ENCODE data around the gene EIF5. TPM values are rescaled to one million over a fixed set of nuclear protein-coding genes. Genes with fewer than 3 reads are reported as not detected.

The EIF5 gene
- total RNA-seq, 1 donor from 2014 or later = 133 TPM

DNA sequence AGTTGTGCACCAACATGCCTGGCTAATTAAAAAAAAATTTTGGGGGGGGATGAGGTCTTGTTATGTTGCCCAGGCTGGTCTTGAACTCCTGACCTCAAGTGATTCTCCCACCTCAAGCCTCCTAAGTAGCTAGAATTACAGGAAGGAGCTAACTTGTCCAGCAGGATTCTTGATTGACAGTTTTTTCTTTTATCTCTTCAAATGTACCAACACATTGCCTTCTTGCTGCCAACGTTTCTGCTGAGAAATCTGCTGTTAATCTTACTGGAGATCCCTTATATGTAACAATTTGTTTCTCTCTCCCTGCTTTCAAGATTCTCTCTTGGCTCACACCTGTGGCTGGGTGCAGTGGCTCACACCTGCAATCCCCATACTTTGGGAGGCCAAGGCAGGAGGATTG, 28.7 kb downstream of the EIF5 start:
- H3K4me3 ChIP-seq (ENCODE audit: low read depth, low read length) = no peak overlapping the region
- H3K27me3 ChIP-seq (ENCODE audit: control insufficient read depth, insufficient read depth, low read length) = no peaks in the 10 kb centered on the region
- TF ChIP-seq, protein P1, sequence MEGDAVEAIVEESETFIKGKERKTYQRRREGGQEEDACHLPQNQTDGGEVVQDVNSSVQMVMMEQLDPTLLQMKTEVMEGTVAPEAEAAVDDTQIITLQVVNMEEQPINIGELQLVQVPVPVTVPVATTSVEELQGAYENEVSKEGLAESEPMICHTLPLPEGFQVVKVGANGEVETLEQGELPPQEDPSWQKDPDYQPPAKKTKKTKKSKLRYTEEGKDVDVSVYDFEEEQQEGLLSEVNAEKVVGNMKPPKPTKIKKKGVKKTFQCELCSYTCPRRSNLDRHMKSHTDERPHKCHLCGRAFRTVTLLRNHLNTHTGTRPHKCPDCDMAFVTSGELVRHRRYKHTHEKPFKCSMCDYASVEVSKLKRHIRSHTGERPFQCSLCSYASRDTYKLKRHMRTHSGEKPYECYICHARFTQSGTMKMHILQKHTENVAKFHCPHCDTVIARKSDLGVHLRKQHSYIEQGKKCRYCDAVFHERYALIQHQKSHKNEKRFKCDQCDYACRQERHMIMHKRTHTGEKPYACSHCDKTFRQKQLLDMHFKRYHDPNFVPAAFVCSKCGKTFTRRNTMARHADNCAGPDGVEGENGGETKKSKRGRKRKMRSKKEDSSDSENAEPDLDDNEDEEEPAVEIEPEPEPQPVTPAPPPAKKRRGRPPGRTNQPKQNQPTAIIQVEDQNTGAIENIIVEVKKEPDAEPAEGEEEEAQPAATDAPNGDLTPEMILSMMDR (IDR thresholded peaks at IDR 0.05; ENCODE audit: insufficient read depth, low read length, severe bottlenecking) = no peak
- no peaks in the 10 kb centered on the region for H3K36me3 ChIP-seq (ENCODE audit: control insufficient read depth, insufficient read depth, low read length)
- FAIRE-seq (no peak), DNase-seq (ENCODE audit: low read depth) (peak; percentile 67)

DNA sequence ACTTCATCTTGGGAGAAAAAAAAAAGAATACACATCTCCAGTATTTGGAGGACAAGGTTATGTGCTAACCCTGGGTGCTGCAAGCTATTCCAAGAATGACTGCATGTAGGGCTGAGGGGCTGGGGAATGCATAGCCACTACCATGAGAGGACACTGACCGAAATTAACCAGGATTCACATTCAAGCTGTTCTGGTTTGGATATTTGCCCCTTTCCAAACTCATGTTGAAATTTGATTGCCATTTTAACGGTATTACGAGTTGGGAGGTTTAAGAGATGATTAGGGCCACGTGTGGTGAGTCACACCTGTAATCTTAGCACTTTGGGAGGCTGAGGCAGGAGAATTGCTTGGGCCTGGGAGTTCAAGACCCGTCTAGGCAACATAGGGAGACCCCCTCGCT, 32.7 kb downstream of the EIF5 start:
- FAIRE-seq = no peak
- TF ChIP-seq, protein P1 (IDR thresholded peaks at IDR 0.05; ENCODE audit: insufficient read depth, low read length, severe bottlenecking) = no peak
- no peaks in the 10 kb centered on the region for H3K36me3 ChIP-seq (ENCODE audit: control insufficient read depth, insufficient read depth, low read length)
- no peak overlapping the region for H3K4me3 ChIP-seq (ENCODE audit: low read depth, low read length)
- DNase-seq (ENCODE audit: low read depth) = no peak
- H3K27me3 ChIP-seq (ENCODE audit: control insufficient read depth, insufficient read depth, low read length) = no peaks in the 10 kb centered on the region

DNA sequence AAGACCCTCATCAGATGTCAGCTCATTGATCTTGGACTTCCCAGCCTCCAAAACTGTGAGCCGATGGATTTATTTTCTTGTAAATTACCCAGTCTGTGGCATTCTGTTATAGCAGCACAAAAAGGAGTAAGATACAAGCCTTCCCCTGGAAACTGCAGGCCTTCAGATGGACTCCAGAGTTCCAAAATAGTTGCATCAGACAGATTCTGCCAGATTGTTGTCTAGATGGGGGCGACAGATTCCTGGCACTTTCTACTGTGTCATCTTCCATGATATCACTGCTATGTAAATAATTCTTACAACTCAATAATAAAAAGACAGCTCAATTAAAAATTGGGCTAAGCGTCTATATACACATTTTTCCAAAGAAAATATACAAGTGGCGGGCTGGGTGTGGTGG, 34.0 kb downstream of the EIF5 start:
- DNase-seq (ENCODE audit: low read depth) = no peak
- no peaks in the 10 kb centered on the region for H3K27me3 ChIP-seq (ENCODE audit: control insufficient read depth, insufficient read depth, low read length)

DNA sequence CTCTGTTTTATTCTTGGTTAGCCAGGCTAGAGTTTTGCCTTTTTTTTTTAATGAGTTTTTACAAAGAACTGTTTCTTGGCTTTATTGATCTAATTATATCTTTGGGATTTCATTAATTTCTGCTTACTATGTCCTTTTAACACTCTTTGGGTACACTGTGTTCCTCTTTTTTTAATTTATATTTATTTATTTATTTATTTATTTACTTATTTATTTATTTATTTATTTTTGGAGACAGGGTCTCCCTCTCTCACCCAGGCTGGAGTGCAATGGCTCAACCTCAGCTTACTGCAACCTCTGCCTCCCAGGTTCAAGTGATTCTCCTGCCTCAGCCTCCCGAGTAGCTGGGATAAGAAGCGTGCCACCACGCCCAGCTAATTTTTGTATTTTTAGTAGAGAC, 36.0 kb downstream of the EIF5 start:
- TF ChIP-seq, protein P1 (IDR thresholded peaks at IDR 0.05; ENCODE audit: insufficient read depth, low read length, severe bottlenecking) = no peak
- Histone ChIP-seq H3K27me3 (ENCODE audit: control insufficient read depth, insufficient read depth, low read length) (no peaks in the 10 kb centered on the region), H3K36me3 (ENCODE audit: control insufficient read depth, insufficient read depth, low read length) (no peaks in the 10 kb centered on the region), H3K4me3 (ENCODE audit: low read depth, low read length) (no peak overlapping the region)
- FAIRE-seq = no peak
- no peak for DNase-seq (ENCODE audit: low read depth)

More for the DNA sequence above, 34.0 kb downstream of the EIF5 start:
- TF ChIP-seq, protein P1 (IDR thresholded peaks at IDR 0.05; ENCODE audit: insufficient read depth, low read length, severe bottlenecking) = no peak
- no peak overlapping the region for H3K4me3 ChIP-seq (ENCODE audit: low read depth, low read length)
- no peaks in the 10 kb centered on the region for H3K36me3 ChIP-seq (ENCODE audit: control insufficient read depth, insufficient read depth, low read length)
- FAIRE-seq = no peak

DNA sequence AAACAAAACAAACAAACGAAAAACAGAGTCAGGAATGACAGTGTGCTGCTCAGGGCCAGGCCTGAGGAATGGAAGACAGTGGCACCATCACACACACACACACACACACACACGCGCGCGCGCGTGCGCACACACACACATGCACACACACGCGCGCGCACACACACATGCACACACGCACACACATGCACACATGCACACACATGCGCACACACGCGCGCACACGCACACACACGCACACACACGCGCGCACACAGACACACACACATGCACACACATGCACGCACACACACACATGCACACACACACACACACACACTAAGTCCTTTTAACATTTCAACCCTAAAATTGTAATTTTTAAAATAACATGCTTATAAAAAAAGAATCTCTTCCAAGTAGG, 38.0 kb downstream of the EIF5 start:
- DNase-seq (ENCODE audit: low read depth) = no peak
- Histone ChIP-seq H3K4me3 (ENCODE audit: low read depth, low read length) (no peak overlapping the region), H3K36me3 (ENCODE audit: control insufficient read depth, insufficient read depth, low read length) (no peaks in the 10 kb centered on the region), H3K27me3 (ENCODE audit: control insufficient read depth, insufficient read depth, low read length) (no peaks in the 10 kb centered on the region)
- TF ChIP-seq, protein P1 (IDR thresholded peaks at IDR 0.05; ENCODE audit: insufficient read depth, low read length, severe bottlenecking) = no peak
- FAIRE-seq = no peak

DNA sequence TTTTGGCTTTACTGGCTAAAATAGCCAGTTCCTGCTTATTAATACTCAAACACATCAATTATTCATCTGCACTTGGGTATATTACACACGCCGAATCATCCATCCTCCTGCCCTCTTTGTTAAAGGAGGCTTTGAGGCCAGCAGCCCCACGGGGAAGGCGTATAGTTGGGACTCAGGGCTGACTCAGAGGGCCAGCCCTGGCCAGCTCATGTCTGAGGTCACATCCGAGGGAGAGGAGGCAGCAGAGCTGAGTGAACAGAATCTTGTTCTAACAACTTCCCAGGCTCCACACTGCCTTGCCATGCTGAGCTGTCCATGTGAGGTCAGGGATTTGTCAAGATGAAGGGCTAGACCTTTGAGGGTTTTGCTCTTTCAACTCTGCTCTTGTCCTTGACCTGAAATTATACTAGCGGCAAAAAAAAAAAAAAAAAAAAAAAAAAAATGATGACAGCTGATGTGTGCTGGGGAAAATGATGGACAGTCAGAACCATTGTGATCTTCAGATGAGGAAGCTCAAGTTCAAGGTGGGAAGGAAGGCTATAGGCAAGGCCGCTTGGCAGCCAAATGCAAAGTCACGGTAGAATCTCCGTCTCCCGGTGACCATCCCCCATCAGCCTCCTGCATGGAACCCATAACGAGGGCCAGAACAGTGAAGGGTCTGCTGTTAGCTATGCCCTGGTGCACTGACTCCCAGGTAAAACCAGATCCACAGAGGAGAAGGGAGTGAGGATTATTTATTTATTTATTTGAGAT, 38.7 kb downstream of the EIF5 start:
- Histone ChIP-seq H3K4me3 (ENCODE audit: low read depth, low read length) (no peak overlapping the region), H3K36me3 (ENCODE audit: control insufficient read depth, insufficient read depth, low read length) (no peaks in the 10 kb centered on the region), H3K27me3 (ENCODE audit: control insufficient read depth, insufficient read depth, low read length) (no peaks in the 10 kb centered on the region)
- DNase-seq (ENCODE audit: low read depth) (peak; percentile 99), FAIRE-seq (peak; percentile 81)
- TF ChIP-seq, protein P1 (IDR thresholded peaks at IDR 0.05; ENCODE audit: insufficient read depth, low read length, severe bottlenecking) = no peak

Measured in bronchial epithelial cell (primary cell).